HG02885 (cell line): ENCODE results near the gene CCNYL1.
A peak's percentile ranks its signal among the peaks of the same experiment; 100 is the strongest.
"Not testable (repeated sequence)": the region's sequence is repeated elsewhere in the genome, so short reads cannot be mapped to it uniquely, and the experiment has no call there.

Experiments used
- ATAC-seq: cut with Tn5 transposase; IDR thresholded peaks from one replicate; pipeline ENCODE4 v1.9.1; 2021; ENCODE audit warnings: mild to moderate bottlenecking; ENCODE audit not compliant: unreplicated experiment, poor library complexity

CCNYL1 gene

GRCh38 chr2:207733597-207734240 is 22.3 kb downstream of the CCNYL1 start:
- ATAC-seq: no peak

- ATAC-seq: no peak
Observed at GRCh38 chr2:207734264-207734635, 22.8 kb downstream of the CCNYL1 start.

GRCh38 chr2:207734636-207735512 is 23.4 kb downstream of the CCNYL1 start:
- no peak for ATAC-seq

GRCh38 chr2:207735513-207735859 is 24.0 kb downstream of the CCNYL1 start:
- not testable (repeated sequence) for ATAC-seq

GRCh38 chr2:207743514-207743913 is 32.1 kb downstream of the CCNYL1 start:
- ATAC-seq: no peak

GRCh38 chr2:207744050-207744449 is 32.6 kb downstream of the CCNYL1 start:
- no peak for ATAC-seq

GRCh38 chr2:207744451-207744850 is 33.0 kb downstream of the CCNYL1 start:
- no peak for ATAC-seq

GRCh38 chr2:207746131-207746530 is 34.7 kb downstream of the CCNYL1 start:
- ATAC-seq: peak; percentile 90

- ATAC-seq: no peak
Observed at GRCh38 chr2:207747653-207748560, 36.5 kb downstream of the CCNYL1 start.

- no peak for ATAC-seq
Observed at GRCh38 chr2:207748993-207749392, 37.6 kb downstream of the CCNYL1 start.

- ATAC-seq: no peak
Observed at GRCh38 chr2:207749873-207750272, 38.4 kb downstream of the CCNYL1 start.

GRCh38 chr2:207750345-207750744 is 38.9 kb downstream of the CCNYL1 start:
- ATAC-seq: no peak

- no peak for ATAC-seq
Observed at GRCh38 chr2:207750876-207751275, 39.4 kb downstream of the CCNYL1 start.

GRCh38 chr2:207753688-207754087 is 42.2 kb downstream of the CCNYL1 start:
- not testable (repeated sequence) for ATAC-seq

GRCh38 chr2:207754498-207755383 is 43.3 kb downstream of the CCNYL1 start:
- no peak for ATAC-seq

- ATAC-seq: no peak
Observed at GRCh38 chr2:207758025-207758424, 46.6 kb downstream of the CCNYL1 start.

- no peak for ATAC-seq
Observed at GRCh38 chr2:207759890-207760289, 48.5 kb downstream of the CCNYL1 start.

GRCh38 chr2:207760453-207760852 is 49.0 kb downstream of the CCNYL1 start:
- no peak for ATAC-seq

- not testable (repeated sequence) for ATAC-seq
Observed at GRCh38 chr2:207761426-207761825, 50.0 kb downstream of the CCNYL1 start.

- no peak for ATAC-seq
Observed at GRCh38 chr2:207762146-207762545, 50.7 kb downstream of the CCNYL1 start.
